HG02763 (cell line): ENCODE data around the gene MBD6.
"Not testable (repeated sequence)": the region's sequence is repeated elsewhere in the genome, so short reads cannot be mapped to it uniquely, and the experiment has no call there.

ENCODE experiments used
- ATAC-seq: cut with Tn5 transposase; IDR thresholded peaks from one replicate; pipeline ENCODE4 v1.9.1; 2021; ENCODE audit warnings: mild to moderate bottlenecking, moderate library complexity; ENCODE audit not compliant: unreplicated experiment

The MBD6 gene

GRCh38 chr12:57546438-57547287, 24.0 kb downstream of the MBD6 start, which contains the start of gene DCTN2:
Gene DCTN2 (minus strand): TSS chr12:57547192. CDS start chr12:57547063, 129 bp downstream.
- peak; percentile 98 for ATAC-seq

- ATAC-seq: no peak
Observed at GRCh38 chr12:57547288-57548012, 24.8 kb downstream of the MBD6 start.

GRCh38 chr12:57548013-57548315, 25.3 kb downstream of the MBD6 start:
- no peak for ATAC-seq

DNA sequence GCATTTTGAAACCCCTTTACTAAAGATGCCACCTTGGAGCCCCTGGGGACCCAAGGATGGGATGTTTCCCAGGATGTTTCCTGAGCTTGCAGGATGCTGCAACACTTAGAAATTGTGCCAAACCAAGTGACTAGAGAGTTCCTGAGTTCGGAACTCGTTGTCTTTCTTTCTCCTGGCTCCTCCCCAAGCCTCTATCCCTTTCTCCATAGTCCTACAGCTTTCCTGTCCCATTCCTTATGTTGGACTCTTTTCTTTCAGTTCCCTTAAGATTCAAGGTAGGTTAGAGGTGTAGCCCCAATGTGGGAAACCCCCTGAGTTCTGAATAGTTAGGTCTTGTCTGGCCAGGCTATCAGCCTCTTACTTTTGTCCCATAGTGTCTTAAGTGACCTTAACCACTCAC, 25.9 kb downstream of the MBD6 start:
- ATAC-seq: no peak

GRCh38 chr12:57549203-57549908, 26.7 kb downstream of the MBD6 start:
- no peak for ATAC-seq

DNA sequence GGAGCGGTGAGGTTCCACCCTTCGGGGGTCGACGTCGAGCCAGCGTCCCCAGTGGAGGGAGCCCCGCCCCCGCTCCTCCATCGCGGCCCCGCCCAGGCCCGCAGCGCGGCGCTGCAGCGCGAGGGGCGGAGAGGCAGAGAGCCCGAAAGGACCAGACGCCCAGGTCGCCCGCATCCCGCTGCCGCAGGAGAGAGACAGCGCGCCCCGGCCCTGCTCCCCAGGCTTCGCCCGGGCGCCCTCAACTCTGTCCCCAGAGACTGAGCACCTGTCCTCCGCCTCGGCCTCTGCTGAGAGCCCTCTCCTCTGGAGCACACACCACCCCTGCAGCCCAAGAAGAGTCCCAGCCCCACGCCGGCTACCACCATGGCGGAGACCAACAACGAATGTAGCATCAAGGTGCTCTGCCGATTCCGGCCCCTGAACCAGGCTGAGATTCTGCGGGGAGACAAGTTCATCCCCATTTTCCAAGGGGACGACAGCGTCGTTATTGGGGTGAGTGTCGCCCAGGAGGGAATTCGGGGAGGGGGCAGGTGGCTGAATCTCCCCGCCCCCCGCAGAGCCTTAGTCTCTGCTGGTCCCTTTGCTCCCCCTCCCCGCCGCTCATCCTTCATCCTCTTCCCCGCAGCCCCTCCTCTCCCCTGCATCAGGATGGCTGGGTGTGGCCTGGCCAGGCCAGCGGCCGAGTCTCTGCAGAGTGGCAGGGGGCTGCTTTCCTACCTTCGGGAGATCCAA, 27.5 kb downstream of the MBD6 start, which contains the start of gene KIF5A:
Gene KIF5A, plus strand, starts transcription at position 136 of the 732 bp plus-strand sequence. Its CDS starts 228 bp downstream, at position 364.
- no peak for ATAC-seq

GRCh38 chr12:57550641-57551549, 28.3 kb downstream of the MBD6 start:
- no peak for ATAC-seq

GRCh38 chr12:57551637-57552305, 29.1 kb downstream of the MBD6 start:
- ATAC-seq: no peak

DNA sequence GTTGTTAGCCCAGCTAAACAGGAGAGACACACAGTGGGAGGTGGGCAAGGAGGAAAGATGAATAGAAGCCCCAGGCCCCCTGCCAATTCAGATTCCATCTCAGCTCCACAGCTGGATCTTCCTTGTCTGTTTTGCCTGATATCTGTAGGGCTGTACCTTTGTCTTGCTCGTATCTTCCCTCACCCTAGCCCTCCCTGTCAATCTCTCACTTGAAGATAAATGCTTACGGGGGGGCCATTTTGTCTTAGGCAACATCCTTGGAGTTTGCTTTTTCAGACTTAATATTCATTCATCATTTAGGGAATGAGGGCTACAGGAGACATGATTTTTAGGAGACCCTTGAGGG, 29.7 kb downstream of the MBD6 start:
- ATAC-seq: no peak

GRCh38 chr12:57552835-57553313, 30.2 kb downstream of the MBD6 start:
- ATAC-seq: no peak

DNA sequence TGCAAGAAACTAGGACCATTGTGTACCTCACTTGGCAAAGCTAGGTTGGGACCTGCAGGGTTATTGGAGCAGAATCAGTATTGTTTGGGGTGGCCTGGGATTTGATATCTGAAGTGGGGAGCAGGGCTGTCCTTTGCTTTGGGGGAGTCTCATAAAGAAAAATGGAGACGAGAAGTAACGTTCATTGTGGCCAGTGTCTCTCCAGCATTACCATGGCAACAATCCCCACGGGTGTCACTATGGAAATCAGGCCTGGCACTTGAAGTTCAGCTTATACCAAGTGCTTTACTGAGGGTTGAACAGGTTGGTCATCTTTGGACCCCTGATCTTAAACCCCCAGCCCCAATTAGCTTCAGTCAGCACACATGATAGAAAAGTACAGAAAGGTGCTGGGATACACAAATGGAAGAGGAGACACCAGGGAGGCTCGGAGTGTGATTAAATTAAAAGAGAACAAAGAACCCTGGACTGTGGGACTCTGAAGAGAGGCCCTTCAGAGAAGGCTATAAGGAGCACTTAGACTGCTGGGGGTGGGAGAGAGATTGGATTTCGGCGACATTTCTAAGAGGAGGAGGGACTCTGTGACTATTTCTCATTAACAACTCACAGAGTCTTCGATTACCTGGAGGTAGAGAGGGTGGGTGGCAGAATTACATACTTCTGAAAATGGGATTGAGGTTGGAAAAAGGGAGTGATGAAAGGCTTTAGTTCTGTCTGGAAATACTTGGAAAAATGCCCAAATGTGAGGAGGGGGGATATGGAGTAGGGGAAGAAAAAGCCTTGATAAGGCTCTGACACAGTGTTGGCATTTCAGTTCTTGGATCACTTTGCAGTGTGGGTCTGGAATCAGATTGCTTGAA, 30.9 kb downstream of the MBD6 start:
- no peak for ATAC-seq

DNA sequence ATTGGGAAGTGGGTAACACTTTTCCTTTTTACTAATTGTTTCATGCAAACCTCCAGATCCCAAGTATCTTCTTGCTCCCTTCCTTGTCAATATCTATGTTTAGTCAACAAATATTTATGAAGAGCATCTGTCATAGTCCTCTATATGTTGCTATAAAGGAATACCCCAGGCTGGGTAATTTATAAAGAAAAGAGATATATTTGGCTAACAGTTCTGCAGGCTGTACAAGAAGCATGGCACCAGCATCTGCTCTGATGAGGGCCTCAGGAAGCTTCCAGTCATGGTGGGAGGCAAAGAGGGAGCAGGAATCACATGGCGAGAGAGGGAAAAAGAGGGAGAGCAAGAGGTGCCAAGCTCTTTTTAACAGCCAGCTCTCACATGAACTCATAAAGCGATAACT, 31.8 kb downstream of the MBD6 start:
- ATAC-seq: no peak

DNA sequence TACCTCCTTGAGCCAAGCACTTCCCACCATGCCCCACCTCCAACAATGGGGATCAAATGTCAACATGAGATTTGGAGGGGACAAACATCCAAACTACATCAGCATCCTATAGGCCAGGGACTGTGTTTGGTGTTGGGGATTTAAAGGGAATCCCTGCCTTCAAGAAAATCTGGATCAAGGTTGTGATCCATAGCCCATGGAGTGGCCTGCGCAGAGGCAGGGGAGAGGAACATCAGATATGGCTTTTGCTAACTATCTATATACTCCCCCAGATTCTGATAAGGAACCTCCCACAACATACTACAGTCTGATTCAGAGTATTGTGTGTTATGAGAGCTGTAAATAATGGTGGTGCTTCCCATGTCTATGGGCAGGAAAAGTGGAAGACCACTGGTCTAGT, 32.3 kb downstream of the MBD6 start:
- ATAC-seq: no peak

DNA sequence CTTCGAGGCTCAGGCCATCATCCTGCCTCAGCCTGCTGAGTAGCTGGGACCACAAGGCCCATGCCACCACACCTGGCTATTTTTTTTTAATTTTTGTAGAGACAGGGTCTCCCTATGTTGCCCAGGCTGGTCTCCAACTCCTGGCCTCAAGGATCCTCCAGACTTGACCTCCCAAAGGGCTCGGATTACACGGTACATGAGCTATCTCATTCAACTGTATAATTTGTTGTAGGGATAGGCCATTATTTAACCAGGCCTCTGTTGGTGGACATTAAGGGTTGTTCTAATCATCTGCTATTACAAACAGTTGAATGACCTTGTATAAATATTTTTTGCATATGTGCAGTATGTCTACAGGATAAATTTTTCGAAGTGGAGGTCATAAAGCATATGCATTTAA, 36.2 kb downstream of the MBD6 start:
- no peak for ATAC-seq

DNA sequence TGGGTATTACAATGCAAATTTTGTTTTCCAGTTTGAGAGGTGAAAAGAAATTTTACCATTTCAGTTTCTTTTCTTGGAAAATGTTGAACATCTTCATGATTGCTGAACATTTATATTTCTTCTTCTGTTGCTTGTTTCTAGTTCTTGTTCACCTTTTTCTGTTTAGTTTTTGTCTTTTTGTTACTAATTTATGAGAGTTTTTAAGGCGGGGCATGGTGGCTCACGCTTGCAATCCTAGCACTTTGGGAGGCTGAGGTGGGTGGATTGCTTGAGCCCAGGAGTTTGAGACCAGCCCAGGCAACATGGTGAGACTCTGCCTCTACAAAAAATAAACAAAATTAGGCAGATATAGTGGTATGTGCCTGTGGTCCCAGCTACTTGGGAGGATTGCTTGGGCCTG, 37.9 kb downstream of the MBD6 start:
- no peak for ATAC-seq

DNA sequence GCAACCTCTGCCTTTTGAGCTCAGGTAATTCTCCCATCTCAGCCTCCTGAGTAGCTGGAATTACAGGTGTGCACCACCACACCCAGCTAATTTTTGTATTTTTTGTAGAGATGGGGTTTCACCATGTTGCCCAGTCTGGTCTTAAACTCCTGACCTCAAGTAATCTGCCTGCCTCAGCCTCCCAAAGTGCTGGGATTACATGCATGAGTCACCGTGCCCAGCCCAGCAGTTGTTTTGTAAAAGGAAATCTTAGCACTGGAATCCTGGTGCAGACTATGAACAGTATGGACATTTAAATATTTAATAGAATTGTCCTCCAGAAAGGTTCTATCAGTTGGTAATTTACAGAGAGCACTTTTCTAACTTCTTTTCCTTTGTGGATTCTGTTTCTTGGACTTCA, 38.5 kb downstream of the MBD6 start:
- ATAC-seq: not testable (repeated sequence)

DNA sequence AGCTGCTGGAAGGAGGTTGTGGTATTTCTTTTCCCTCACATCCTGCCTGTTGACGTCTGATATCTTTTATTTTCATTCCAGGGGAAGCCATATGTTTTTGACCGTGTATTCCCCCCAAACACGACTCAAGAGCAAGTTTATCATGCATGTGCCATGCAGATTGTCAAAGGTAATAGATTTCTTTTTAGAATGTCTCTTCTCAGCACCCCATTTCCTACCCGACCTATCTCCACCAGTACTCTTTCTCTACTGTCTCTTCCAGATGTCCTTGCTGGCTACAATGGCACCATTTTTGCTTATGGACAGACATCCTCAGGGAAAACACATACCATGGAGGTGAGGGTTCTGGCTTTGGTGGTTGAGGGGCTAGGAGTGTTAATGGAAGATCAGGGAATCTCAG, 40.7 kb downstream of the MBD6 start:
- ATAC-seq: no peak

DNA sequence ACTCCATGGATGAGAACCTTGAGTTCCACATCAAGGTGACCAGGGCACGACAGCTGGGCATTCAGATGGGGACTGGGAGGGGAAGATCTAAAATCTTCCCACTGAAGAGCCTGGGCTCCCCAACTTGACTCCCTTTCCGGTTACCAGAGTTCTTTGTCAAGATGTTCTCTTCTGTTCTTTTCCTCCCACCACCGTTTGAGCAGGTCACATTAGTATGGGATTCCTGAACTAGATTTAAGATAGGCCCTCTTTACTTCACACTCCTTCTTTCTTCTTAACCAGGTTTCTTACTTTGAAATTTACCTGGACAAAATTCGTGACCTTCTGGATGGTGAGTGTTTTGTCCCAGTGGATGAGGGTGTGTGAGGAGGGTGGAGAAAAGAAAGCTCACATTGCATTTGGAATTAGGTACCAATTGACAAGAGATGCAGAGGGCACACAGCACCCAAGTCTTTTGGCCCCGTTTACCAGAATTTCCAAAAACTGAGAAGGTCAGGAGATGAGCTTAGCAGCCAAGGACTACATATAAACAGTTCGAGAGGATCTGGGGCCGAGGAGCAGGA, 41.6 kb downstream of the MBD6 start:
- no peak for ATAC-seq
